NK-92 (cell line): ENCODE measurements around the gene HDGF.

Experiments used
- DNase-seq: peaks from one replicate; lab custom pipeline; 2025; ENCODE audit not compliant: unreplicated experiment; lab: John Stamatoyannopoulos, UW

The HDGF gene

DNA sequence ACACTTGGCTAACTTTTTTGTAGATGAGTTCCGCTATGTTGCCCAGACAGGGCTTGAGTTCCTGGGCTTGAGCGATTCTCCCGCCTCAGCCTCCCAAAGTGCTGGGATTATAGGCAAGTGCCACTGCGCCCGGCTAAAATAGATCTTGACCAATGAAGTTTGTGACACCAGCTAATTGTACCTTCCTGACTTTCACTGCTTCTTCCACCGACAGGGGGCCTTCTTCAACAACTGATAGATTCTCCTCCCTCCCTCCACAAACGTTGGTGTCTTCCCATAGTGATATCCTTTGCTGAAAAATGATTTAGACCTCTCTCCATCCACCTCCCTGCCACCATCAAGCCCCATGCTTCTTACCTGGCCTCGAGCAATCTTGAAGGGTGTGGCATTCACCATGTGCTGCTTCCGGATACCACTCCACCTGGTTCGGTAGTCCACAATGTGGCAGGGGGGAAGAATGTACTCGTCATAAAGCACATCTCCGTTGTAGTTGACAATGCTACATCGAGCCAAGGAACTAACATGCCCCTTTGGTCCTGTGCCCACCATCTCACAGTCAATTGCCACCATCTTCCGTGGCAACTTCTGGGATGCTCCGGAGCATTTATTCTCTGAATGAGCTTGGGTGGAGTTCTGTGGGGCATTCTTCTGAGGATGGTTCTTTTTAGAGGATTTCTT lies 24.8 kb downstream of the HDGF start:
- DNase-seq: no peak

- DNase-seq: no peak
Measured at GRCh38 chr1:156725683-156726280, 25.7 kb downstream of the HDGF start.

DNA sequence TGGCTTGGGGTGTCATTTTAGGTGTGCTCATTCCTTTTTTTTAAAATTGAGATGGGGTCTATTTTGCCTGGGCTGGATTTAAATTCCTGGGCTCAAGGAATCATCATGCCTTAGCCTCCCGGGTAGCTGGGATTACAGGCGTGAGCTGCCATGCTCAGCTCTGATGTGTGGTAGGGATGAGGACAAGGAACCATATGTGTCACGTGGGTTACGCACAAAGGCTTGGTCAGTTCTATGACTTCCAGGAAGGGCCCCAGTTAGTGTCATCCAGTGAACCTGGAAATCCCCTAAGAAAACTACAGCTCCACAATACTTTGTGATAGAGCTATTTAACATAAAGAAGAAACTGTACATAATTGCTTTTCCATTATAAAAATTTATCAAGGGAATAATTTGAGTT lies 29.9 kb downstream of the HDGF start:
- DNase-seq: no peak

GRCh38 chr1:156721131-156721530 lies 30.3 kb downstream of the HDGF start:
- no peak for DNase-seq

- DNase-seq: no peak
Measured at GRCh38 chr1:156717351-156717750, 34.1 kb downstream of the HDGF start.

DNA sequence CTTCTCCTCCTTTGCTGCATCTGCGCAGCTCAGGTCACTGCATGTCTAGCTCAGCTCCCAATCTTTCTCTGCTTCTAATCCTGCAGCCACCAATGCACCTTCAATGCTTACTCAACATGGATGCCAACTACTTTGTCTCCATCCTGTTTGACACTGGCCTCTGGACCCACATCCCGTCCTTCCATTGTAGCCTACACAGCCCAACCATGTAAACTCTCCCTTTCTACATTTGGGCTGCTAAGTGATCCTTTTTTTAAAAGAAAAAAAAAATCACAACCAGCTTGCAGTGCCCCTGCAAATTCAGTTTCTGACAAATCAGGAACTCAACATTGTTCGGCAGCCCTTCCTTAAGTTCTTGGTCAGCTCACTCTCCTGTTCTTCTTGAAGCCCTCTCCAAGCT lies 36.6 kb downstream of the HDGF start:
- no peak for DNase-seq

- DNase-seq: no peak
Measured at GRCh38 chr1:156712626-156713025, 38.8 kb downstream of the HDGF start.

- DNase-seq: no peak
Measured at GRCh38 chr1:156711011-156711817, 40.3 kb downstream of the HDGF start.

DNA sequence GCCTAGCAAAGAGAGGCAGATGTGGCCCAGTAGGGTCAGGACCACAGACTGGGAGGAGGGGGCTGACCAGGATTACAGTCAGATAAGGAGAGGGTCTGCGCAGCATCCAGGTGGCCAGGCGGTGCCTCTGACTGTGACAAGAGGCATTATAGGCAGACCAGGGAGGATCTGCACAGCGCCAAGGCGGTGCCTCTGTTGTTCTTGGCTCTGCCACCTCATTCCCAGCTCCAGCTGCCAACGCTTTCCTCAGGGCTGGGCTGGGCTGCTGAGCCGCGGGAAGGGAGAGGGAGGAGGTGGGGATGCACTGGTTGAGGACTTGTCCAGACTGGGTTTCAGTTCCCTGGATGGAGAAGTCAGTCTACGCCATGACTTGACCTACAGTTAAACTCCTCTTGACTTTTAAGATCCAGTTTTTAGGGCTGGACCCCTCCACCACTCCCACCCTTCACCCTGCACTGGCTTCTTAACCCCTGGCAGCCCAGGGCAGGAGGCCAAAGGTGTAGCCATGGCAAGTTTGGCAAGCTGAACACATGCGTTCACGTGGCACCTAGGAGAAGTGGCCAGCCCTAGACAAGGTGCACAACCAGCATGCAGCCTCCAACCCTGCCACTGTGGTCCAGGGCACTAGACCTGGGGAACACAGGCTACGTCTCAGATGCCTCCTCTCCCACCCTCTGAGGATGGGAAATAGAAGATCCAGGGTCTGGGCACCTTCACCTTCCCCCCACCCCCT lies 41.6 kb downstream of the HDGF start:
- no peak for DNase-seq

DNA sequence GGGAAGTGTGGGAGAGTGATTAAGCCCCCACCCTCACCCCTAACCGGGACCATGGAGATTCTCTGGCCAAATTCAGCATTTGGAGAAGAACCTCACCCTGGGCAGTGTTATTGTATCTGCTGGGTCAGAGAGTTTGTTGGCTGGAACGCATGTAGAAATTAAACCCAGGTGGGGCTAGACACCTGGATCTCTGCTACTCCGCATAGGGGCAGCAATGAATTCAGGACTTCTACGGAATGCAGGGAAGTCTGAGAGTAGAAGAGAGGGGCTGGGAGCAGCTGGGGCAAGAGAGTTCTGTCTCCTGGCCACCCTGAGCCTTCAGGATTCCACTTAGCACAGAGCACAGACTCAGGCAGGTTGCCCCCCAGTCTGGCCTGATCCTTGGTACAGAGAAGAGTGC lies 42.4 kb downstream of the HDGF start:
- DNase-seq: no peak

DNA sequence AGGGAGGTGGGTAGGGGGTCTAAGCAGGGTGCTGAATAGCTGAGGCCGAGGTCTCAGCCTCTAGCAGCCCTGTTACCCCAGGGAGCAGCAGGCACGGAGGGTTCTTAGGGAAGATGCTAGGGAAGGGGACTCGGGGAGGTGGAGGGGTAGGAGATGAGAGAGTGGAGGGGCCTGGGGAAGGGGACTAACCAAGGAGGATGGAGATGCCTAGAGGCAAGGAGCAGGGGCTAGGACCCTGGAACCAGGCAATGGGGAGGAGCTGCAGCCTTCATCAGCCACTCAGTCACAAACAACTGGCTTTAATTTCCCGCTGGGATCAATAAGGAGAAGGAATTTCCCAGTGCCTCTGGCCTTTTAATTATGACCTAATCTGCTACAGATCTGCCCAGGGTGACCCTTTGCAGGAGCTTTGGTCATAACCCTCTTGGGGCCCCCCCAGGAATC lies 43.2 kb downstream of the HDGF start:
- DNase-seq: no peak

- no peak for DNase-seq
Measured at GRCh38 chr1:156707417-156708217, 43.9 kb downstream of the HDGF start.

DNA sequence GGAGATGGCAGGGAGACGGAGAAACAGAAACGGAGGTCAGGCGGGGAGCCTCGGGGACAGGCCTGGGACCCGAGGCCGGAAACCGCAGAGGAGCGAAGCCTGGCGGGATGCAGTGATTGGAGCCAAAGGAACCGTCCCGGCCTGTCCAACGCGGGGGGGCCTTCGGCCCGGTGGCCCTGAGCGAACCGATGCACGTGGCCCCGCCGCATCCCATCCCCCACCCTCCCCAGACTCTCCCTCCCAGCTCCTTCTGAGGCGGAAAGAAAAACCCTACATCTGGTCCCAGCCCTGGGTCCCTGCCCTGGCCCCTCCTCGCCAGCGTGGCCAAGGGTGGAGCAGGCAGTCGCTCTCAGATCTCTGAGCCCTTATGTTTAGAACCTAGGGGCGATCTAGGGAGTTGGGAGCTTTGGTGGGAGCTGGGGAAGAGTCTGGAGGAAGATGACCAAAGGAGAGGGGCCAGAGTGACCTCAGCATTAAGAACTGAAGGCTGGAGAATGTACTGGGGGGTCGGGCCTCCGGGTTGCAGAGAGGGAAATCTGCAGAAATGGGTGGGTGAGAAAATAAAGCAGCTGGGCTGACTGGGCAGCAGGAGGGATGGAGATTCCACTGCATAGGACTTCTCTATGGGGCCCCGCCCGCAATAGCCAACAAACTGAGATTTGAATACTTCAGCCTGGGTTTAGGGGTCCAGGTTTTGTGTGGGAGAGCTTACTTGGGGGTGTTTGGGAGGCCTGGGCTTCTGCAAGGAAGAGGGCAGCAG lies 44.6 kb downstream of the HDGF start:
- DNase-seq: no peak

DNA sequence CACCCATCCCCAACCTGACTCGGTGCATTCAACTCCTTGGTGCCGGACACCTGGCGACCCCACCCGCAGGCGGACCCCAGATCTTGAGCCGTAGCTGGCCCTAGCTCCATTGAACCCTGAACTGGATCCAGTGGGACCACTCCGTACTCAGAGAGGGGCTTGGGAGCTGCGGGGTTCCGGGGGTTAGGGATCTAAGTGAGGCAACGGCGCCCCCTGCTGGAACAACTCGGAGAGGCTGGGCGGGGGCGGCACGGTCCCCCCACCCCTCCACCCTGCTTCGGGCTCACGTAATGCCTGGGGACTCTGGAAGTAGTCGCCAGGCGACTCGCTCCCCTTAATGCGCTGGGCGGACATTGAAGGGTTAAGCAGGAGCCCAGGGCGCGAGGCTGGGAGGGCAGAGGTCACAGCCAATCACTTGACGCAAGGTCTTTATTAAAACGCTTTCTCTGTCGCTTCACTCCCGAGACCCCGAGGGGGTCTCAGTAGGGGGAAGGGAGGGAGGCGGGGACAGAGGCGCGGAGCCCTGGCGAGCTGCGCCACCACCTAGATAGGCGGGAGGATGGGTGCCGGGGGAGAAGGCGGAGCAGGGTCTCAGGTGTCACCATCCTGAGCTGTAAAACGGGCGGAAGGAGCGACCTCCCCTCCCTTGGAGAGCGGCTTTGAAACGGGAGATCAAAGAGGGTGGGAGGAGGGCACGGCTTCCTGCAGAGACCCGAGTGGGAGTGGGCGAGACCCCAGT lies 45.4 kb downstream of the HDGF start:
- no peak for DNase-seq

DNA sequence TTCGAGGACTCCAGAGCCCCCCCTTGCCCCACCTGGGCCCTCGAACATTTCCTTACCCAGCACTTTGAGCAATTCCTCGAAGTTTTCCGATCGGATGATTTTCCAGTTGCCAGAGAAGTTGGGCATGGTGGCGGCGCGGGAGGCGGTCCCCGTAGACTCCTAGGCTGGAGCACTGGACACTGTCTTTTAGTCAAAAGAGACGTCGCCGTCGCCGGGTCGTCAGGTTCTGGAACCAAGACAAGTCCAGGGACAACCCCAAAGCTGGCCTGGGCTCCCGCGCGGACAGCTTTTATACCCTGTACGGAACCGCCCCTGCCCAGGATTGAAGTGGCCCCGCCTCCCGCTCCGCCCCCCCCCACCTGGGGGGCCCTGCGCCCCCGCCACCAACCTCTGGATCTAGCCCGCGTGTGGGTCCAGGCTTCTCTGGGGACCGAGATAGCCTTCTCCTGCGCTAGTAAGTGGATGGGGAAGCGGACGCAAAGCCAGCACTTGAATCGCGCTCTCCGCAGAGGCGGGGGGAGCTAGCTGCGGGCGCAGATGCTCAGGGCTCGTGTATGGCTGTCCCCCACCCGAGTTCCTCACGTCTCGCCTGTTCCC lies 46.1 kb downstream of the HDGF start, which contains the start of gene CRABP2:
CRABP2 (minus strand) TSS at position 263 of the 597 bp plus-strand sequence; CDS start at position 126, 137 bp downstream.
- no peak for DNase-seq

DNA sequence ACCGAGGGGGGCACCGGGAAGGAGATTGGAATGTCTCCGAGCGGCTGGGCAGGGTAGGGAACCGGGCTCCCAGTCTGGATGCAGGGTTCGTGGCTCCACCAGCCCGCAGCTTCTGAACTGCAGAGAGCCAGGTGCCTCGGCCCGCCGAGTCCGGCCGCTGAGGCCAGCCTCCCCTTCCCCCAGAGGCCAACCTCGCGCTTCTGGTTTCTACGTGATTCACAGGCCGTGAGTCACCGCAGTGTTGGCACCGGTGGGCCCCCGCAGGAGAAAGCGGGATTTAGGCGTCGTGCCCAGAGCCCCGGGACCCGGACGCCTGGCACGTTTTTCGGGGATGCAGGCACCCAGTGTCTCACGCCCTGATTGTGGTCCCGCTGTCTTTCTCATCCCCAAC lies 46.5 kb downstream of the HDGF start:
- no peak for DNase-seq

DNA sequence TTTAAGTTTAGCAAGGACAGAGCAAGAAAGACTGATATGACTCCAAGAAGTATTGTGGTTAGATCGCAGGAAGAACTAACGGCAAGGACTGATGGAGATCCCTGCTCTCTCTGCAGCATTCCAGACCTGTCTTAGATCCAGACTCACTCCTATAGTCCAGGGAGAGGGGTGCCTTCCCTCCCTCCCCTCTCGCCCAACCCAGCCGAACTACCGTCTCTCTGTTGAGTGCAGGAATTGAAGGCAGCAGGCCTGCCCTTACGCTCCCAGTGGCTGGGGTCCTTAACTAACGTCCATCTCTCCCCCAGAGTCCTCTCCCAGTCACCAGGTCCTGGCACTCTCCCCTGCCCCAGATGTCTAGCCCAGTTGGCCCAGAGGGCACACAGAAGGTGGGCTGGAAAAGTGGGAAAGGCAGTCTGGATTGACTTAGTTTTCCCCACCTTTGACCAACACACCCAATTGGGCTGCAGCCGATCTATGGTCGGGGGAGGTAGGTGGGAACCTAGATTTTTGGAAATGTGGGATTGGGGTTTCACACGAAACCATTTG lies 47.2 kb downstream of the HDGF start:
- no peak for DNase-seq

- DNase-seq: no peak
Measured at GRCh38 chr1:156703741-156704140, 47.7 kb downstream of the HDGF start.
